Loucy (cell line): ENCODE measurements around the gene TEAD1.

Experiments used
- CTCF ChIP-seq: fragments of 200-600 bp; sonication (generic); conservative IDR thresholded peaks from 2 replicates; pipeline ENCODE4 v1.5.1; 2014; ENCODE audit warnings: mild to moderate bottlenecking, antibody characterized with exemption, low read length
- EZH2phosphoT487 ChIP-seq: fragments of 200-600 bp; IDR thresholded peaks from 2 replicates; pipeline ENCODE4 v1.6.1; 2018; ENCODE audit warnings: antibody characterized with exemption, mild to moderate bottlenecking, moderate library complexity, borderline replicate concordance

- TF ChIP-seq CTCF = no peak
- no peak for TF ChIP-seq EZH2phosphoT487
Measured at GRCh38 chr11:12787847-12788246, 113.6 kb downstream of the TEAD1 start.
